Esophagus mucosa (tissue), 1 donor: Measurements from ENCODE around the gene CTSH. TPM values are rescaled to one million over a fixed set of nuclear protein-coding genes. Genes with fewer than 3 reads are reported as not detected.

Experiments used
- ATAC-seq: fragments of 200-7000 bp; cut with Tn5 transposase; one replicate; pipeline ENCODE4 v1.9.1; 2020
- total RNA-seq: library from RNA; stranded (reverse); gene quantifications from one replicate; pipeline ENCODE4 v1.2.4, GENCODE V29; 2023
- donor health status: DM: yes; HTN: yes; CAD: no.

The CTSH gene, protein sequence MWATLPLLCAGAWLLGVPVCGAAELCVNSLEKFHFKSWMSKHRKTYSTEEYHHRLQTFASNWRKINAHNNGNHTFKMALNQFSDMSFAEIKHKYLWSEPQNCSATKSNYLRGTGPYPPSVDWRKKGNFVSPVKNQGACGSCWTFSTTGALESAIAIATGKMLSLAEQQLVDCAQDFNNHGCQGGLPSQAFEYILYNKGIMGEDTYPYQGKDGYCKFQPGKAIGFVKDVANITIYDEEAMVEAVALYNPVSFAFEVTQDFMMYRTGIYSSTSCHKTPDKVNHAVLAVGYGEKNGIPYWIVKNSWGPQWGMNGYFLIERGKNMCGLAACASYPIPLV
- 56.4 TPM for total RNA-seq

DNA sequence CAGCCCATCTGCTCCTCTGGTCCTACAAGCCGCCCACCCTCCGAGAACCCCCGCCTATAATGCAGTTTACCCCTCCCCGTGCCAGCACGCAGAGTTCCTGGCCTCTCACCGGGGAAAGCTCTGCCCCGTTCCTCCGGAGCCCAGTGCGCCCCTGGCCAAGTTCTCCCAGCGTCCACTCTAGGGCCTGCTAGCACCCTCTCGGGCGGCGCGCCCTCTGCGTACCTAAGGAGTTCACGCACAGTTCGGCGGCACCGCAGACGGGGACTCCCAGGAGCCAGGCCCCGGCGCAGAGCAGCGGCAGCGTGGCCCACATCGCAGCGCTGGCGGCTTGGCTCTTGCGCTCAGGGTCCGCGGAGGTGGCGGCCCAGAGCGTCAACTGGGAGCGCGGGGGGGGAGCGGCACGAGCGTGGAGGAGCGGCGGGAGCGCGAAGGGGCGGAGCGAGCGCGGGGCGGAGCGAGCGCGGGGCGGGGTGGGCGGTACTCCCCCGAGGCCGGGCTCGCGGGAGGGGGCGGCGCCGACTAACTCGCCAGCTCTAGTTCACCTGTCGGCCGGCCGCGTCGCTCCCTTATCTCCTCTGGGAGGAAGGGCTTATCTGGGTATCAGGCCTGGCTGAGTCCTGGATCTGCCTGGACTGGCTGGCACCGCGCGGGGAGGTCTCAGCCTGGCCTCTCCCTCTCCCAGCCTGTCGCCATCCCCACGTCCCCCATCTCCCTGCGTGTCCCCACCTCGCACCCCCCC lies at the start of gene CTSH:
CTSH (minus strand) TSS at position 378 of the 739 bp plus-strand sequence; CDS start at position 313, 65 bp downstream.
- ATAC-seq: peak; percentile 89

DNA sequence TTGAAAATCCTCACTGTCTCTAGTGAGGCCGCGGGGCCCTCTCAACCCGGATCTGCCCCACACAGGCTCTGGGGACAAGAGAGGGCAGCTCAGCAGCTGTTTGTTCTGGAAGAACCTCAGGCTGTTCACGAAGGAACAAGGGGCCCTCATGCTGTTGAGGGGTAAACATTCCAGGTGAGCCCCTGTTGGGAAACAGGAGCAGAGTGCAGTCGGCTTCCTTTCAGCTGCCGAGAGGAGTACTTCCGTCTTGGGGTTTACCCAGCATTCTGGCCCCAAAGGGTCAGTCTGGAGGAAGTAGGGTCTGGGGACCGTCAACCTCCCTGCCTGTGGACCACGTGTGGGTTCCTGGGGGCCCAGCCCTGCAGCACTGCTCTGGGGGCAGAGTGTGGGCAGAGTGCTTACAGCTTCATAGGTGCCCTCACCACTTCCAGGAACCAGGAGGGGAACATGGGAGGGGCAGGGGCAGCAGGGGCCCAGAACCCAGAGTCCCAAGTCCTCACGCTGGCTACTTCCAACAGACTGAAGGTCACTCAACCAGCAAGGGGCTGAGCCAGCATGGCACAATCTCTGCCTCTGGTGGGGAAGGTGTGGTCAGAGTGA lies 49.2 kb upstream of the CTSH start:
- ATAC-seq: no peak

DNA sequence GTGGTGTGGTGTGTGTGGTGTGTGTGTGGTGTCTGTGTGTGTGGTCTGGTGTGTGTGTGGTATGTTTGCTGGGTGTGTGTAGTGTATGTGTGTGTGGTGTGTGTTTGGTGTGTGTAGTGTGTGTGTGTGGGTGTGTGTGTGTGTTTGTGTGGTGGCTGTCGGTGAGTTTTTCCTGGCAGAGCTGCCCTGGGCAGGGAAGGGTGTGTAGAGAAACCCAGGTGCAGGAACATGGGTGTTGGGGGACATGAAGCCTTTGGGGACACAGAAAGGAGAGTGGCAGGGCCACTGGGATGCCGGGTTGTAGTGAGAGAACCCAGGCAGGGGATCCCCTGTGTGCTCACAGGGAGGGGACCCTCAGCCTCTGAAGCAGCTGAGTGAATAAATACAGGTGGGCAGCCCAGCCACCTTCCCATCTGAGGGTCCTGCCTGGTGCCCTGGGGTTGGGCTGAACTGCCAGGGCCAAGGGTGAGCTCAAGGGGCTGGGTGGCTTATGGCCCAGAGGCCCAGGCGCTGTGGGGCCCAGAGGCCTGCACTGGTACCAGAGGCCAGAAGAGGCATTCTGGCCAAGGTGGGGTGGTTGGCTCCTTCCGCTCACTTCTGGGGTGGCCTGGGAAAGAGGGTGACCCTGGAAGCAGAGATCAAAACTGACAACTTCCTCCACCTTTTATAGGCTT lies 48.5 kb upstream of the CTSH start:
- ATAC-seq: no peak

DNA sequence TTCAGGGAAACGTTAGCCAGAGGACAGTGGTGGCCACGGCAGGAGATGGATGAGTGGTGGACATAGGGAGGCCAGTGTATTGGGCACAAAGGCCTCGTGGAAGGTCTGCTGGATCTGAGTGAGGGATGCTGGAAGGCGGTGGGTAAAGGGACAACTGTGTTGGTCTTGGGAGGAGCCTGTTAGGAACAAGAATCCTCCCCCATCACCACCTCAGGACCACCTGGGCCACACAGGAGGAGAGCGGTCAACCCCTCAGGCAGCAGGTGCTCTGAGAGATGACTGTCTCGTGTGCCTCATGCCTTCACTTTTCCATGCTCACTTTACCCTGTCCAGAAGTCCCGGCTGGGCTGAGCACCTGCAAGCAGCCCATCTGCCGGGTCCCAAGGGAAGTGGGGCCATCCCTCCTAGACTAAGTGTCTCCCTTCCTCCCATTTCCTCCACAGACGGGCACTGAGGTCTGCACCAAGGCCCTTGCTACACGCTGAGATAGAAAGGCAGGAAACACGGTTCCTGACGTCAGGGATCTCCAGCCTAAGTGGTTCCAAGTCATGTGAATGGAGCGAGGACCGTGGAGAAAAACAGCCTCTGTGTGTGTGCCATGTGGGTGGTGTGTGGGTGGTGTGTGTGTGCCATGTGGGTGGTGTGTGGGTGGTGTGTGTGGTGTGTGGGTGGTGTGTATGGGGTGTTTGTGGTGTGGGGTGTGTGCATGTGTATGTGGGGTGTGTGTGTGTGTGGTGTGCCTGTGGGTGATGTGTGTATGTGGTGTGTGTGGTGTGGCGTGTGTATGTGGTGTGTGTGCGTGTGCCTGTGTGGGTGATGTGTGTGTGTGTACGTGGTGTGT lies 47.8 kb upstream of the CTSH start:
- ATAC-seq: no peak

DNA sequence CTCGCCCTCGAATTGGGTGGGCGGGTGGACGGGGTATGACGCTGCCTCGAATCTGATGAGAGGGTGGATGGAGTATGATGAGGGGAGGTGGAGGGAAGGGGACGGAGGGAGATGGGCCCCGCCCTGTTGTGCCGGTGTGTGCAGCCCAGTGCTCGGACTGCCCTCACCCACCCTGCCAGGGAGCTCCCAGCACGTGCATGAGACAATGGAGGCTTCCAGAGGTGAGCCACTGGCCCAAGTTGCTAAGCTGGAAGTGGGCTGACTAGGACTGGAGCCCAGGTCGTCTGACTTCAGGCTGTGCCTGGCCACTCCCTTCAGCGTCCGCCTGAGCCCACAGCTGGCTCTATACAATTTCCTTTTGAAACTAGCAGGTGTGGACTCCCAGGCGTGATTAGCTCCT lies 47.0 kb upstream of the CTSH start:
- ATAC-seq: no peak

DNA sequence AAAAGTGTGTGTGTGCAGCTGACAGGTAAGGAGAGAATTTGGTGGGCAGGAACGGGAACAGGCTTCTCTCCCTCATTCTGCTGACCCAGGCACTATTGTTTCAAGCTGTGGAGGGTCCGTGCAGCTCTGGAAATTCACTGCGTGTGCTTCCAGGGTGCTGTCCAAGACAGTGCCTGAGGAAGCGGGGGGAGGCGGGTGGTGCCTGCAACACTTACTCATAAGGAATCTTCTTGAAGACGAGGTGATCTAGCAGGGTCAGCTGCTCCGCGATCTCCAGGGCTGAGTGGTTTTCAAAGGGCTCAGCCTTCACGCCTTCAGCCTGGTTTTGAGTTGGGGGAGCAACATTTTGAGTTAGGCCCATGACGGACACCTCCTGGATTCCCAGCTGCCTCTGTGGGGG lies 46.6 kb upstream of the CTSH start:
- no peak for ATAC-seq

DNA sequence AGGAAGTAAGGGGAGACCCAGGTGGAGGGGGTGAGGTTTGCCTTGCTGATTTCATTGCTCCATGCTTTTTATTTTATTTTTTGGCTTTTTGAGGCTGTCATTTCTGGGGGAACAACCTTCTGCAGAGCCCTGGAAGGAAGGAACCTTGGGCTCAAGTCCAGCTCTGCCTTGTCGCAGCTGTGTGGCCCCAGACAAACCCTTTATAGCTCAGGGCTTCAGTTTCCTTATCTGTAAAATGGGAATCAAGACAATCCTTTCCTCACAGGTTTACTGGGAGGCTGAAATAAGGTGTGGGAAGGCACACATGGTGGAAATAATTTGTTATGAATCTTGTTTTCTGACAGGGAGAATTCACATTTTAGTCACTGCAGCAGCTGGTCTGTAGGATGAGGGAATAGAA lies 45.4 kb upstream of the CTSH start:
- no peak for ATAC-seq

DNA sequence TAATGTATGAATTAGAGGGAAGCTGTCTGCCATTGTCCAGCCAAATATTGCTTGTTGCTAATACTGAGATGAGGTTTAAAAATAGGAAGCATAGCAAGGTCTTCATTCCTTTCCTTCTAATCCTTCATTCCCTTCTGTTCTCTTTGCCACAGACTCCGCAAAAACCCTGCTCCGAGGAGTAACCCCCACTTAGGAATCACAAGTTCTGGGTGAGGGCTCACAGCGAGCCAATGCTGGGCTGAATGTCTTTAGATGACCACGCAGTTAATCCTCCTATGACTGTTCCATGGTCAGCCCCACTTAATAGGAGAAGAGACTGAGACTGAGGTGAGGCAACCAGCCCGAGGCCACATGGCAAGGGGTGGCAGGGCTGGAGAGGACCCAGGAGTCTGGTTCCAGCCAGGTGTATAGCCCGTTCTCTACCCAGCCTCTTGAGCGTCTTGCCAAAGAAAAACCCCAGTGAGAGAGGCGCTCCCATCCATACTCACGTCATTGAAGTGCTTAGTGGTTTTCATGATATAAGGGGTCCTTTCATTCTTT lies 44.9 kb upstream of the CTSH start:
- no peak for ATAC-seq

DNA sequence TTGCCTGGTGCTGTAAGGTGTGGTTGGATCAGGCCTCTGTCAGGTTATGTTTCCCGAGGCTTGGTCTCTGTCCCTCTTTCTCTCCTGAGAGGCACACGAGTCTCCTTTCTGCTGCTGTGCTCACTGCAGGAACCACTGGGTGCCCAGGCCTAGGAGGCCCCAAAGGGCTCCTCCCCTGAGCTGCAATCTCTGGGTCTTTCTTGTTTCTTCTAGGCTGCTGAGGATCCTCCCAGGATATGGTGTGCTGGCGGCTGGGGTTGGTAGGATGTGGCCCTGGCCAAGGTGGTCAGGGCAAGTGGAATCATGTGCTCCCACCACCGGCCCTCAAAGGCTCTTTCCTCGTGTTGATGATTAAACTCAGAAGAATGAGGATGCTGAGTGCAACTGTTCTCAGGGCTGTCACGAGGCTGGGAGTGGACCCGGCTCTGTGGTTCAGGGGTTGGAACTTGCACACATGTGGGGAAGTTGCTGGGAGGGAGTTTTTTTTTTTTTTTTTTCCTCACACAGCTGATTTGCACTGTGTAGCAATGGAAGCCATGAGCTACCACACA lies 43.6 kb upstream of the CTSH start:
- peak; percentile 92 for ATAC-seq

DNA sequence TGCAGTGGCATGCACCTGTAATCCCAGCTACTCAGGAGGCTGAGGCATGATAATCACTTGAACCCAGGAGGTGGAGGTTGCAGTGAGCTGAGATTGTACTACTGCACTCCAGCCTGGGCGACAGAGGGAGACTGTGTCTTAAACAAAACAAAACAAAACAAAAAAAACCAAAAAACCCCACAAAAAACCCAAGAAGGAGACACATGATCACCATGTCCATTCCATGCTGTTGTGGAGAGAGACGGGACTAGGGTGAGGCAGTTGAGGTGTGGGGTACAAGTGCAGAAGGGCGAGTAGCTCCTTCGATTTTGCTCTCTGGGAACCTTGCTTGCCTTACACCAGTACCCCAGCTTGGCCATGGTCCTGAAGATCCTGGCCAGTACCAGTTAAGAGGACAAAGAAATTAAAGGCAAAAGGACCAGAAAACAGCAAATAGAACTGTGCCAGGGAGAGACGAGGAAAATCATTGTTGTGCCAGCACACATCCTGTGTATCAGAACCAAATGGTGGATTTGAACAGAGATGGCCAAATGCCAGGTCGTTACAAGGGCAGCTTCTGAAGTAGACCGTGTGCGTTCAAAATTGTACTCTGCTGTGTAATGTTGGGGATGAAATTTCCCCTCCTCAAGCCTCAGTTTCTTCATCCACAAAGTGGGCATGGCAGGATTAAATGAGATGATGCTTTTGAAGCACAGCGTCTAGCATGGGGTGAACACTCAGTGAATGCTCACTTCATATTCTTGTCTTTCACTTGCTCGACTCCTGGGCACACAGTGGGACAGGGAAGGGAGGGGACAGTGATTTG lies 42.9 kb upstream of the CTSH start:
- ATAC-seq: no peak

DNA sequence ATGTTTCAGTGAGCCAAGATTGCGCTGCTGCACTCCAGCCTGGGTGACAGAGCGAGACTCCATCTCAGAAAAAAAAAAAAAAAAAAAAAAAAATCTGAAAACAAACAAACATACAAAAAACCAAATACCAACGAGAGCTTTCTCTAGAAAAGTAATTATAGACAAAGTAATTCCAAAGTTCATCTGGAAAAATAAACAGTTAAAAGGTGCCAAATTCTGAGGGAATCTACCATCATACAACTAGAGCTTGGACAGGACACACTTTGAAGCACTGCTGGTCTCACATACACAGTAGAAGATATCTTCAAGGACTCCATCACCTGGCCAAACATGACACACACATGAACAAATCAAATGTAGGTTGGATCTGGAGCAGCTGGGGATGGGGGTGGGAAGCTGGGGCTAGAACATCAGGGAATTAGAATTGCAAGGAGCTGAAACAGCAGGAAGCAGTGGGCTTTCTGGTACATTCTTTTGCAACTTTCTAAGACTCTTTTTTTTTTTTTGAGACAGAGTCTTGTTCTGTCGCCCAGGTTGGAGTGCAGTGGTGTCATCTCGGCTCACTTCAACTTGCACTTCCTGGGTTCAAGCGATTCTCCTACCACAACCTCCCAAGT lies 41.1 kb upstream of the CTSH start:
- no peak for ATAC-seq

DNA sequence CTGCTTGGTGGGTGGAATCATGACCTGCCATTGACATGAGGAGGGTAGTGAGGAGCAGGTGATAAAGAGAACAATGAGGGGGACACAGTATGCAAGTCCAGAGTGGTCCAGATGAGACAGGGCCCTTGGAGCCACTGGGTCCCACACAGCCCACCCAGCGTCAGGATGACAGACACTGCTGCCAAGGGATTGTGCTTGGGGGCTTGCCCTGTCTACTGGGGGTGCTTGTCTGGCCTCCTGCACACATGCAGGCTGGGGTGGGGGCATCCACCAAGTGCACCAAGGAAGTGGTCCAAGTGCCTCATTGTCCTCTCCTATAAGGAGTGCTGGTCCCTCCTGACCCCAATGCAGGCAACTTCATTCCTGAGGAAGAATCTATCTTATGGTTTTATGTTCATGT lies 39.2 kb upstream of the CTSH start:
- ATAC-seq: no peak

DNA sequence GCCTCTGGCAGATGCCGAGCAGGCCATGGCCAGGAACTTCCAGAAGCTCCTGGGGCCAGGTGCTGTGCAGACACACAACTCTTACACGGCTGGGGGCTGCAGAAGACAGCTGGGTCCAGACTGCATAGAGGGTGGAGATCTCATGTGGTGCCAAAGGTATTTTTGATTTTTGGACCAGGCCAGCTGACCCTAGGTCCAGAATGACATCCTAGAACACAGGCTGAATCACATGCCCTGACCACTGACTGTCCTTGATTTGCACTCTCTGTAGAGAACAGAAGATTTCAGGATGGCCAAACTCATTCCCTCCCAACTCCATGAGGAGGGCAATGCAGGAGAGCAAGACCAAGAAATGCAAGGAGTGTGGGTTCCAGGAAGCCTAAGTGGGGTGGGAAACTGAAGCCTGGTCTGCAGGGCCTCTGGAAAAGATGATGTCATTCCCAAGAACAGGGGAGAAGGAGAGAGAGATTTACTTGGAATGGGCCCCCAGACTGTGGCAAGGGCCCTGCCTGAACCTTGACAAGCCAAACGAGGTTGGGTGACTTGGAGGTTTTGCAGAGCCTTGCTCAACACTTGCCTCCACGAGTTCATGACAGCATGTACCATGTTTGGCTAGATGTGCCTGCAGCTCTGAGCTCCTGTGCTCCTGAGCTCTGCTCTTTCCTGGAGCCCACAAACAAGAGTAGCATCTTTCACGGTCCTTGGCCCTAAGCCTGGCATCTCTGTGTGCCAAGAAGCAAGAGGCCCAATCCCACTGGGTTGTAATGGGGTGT lies 38.5 kb upstream of the CTSH start:
- ATAC-seq: no peak

DNA sequence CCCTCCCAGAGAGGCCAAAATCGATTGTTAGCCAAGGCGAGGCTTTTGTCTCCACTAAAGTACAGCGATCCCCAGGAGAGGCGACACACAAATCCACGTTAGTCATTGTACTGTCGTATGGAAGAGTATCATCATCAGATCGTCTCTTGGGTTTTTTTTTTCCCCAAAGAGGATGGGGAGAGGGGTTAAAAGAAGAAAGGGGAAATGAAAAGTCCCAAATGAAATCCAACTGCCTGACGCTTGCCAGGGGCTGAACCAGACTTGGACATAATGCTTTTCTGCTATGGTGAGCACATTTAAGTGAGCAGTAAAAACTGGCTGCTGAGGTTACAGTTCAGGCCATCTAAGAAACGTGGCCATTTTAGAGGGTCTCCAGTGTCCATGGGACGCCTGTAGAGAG lies 37.9 kb upstream of the CTSH start:
- ATAC-seq: no peak

DNA sequence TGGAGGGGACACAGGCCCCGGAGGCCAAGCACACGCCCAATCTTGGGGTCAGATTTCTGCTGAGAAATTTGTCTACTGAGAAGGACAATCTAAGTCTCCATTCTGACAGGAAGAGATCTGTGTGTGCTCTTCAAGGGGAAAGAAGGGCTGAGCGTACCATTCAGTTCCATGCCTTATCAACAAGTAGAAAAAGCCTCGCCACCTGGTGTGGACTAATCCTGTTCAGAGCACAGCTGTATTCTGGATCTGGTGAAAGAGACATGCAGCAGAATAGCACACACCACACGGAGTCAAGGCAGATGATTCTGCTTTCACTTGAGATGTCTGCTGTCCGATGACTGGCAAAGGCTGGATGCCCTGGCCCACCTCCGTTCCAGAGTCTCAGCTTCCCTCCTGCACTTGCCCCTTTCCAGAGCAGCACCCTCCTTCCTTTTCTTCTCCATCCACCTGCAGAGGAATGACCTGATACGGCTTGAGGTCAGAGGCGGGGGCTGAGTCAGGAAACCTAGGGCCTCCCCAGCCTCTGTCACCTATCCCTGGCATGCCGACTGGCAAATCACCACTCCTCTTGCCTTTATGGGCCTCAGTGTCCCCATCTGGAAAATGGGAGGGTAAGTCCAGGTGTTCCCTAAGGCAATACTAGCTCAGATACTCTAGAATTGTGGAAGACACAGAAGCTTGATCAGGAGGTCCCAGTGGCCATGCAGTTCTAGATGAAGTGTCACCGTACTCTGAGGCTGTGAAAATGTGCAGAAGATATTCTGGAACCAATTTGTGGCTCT lies 36.9 kb upstream of the CTSH start:
- no peak for ATAC-seq

DNA sequence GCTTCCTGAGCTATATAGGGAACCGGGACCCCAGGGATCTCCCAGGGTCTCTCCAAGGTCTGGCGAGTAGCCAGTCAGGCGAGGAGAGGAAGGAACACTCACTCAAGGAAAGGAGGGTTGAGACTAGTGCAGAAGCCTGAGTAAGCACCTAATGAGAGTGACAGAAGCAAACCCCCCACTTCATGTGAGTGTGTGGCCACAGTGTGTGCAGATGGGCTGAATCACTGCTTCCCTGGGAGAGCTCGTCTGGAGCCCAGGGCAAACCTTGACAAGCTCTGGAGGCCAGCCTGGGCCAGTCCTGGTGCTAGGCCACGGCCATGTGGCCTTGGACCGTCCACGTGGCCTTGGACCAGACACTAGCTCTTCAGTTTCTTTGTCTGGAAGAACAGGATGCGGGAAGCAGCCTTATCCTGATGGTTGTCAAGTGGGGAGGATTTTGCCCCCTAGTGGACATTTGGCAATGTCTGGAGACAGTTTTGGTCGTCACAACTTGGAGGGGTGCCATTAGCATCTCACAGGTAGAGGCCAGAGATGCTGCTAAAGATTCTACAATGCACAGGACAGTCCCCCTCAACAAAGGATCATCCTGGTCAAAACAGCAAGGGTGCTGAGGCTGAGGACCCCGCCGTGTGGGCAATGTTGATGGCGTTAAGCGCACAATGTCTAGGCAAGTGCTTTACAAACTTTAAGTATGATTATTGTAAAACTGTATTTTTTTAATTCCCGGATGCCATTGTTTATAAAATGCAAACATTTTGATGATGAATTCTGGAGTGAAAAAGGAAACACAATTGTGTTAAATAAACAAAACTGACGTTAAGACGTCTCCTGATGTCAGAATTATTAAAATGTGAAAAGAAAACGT lies 34.8 kb upstream of the CTSH start:
- peak; percentile 70 for ATAC-seq

DNA sequence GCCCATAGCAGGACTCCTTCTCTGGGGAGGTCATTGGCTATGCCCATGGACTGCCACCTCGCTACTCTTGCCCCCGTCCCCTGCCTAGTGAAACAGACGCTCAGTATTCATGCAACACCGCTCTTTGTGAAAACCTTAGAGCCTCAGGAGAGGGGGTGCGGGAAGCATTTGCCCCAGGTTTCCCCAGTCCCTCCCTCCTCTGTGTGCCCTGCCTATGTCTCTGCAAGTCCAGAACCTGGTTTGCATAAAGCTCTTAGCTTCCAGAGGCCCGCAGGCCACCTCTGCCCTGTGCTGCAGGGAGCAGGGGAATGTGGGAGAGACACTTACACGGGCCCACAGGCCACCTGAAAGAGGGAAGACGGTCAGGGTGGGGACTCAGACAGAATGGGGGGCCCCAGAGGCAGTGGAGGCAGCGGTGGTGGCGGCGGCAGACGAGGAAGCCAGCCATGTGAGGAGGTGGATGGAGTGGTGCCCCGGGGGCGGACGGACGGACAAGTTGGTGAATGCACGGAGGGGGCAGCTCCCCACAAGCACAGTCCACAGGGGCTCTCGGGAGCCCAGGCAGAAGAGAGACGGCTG lies 33.8 kb upstream of the CTSH start:
- ATAC-seq: peak; percentile 14
